ENCODE data around the gene ATOSA. TPM values are rescaled to one million over a fixed set of nuclear protein-coding genes. Genes with fewer than 3 reads are reported as not detected.
A peak's percentile ranks its signal among the peaks of the same experiment; 100 is the strongest.

The ATOSA gene
- total and polyA plus RNA-seq, 2 donors from 2014 or later, result 17.3 to 38.2 TPM

DNA sequence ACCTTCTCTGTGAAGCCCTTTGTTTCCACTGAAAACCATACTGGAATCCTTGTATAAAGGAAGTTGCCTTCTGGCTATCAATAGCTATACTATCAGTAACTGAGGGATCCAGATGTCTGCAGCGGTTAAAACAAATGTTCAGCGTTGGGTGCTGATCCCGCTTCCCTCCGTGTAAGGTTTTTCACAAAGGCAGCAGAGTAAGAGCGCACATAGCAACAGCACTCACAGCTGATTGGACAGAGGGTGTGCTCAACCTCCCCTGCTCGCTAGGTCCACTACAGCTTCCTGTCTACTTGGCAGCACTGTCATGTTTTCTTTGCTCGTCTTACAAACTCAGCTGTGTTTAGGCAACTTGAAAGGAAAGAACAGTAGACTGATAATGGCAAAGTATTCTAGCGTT lies 27.3 kb downstream of the ATOSA start:
- H3K27ac ChIP-seq (ENCODE audit: low read depth in 2 of 2, low read length in 2 of 2), result no peak overlapping the region
- peak overlapping the region in 2 of 3 donors; percentile 35 to 57 for H3K9ac ChIP-seq (ENCODE audit: low read length in 3 of 3)
- intact Hi-C loops (cut with DNase I), result no loop called here
- peaks cover 4 to 6% (median 5%) of the 10 kb centered on the region in 3 donors for H3K36me3 ChIP-seq (ENCODE audit: control insufficient read depth in 2 of 3, insufficient read depth in 3 of 3, low read length in 3 of 3)
- TF ChIP-seq, protein P1, sequence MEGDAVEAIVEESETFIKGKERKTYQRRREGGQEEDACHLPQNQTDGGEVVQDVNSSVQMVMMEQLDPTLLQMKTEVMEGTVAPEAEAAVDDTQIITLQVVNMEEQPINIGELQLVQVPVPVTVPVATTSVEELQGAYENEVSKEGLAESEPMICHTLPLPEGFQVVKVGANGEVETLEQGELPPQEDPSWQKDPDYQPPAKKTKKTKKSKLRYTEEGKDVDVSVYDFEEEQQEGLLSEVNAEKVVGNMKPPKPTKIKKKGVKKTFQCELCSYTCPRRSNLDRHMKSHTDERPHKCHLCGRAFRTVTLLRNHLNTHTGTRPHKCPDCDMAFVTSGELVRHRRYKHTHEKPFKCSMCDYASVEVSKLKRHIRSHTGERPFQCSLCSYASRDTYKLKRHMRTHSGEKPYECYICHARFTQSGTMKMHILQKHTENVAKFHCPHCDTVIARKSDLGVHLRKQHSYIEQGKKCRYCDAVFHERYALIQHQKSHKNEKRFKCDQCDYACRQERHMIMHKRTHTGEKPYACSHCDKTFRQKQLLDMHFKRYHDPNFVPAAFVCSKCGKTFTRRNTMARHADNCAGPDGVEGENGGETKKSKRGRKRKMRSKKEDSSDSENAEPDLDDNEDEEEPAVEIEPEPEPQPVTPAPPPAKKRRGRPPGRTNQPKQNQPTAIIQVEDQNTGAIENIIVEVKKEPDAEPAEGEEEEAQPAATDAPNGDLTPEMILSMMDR (IDR thresholded peaks at IDR 0.05; ENCODE audit: borderline replicate concordance, extremely low read depth, insufficient read depth), result no peak
- peaks cover 3 to 11% (median 9%) of the 10 kb centered on the region in 3 donors for H3K4me1 ChIP-seq (ENCODE audit: control insufficient read depth in 2 of 3, insufficient read depth in 2 of 3, low read depth in 1 of 3, low read length in 3 of 3)
- H3K4me3 ChIP-seq (ENCODE audit: low read length in 3 of 3), result peak overlapping the region; percentile 47 to 59 (median 59)
- peak; percentile 58 for FAIRE-seq
- no peaks in the 10 kb centered on the region for H3K9me3 ChIP-seq (ENCODE audit: control insufficient read depth in 2 of 3, insufficient read depth in 1 of 3, low read length in 3 of 3)
- no peaks in the 10 kb centered on the region for H3K27me3 ChIP-seq (ENCODE audit: control insufficient read depth, insufficient read depth, low read length)
- DNase-seq, result peak; percentile 73 to 96 (median 85)

DNA sequence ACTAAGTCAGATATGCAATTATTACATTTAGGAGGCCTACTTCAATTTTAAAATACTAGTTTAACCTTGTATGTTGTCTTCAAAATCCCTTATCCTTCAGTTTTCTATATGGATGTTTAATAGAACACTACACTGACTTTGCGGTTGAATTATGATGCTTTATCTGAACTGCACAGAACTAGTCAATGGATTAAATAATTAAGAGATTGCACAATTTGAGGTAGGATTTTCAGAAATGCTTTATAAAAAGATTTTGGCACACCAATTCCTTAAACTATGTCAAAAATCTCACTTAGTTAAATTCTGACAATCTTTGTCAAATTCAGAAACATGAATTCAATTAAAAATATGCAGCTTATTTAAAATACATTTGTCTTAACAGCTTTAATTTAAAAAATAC lies 28.1 kb downstream of the ATOSA start:
- intact Hi-C loops (cut with DNase I), result no loop called here
- H3K4me1 ChIP-seq (ENCODE audit: control insufficient read depth in 2 of 3, insufficient read depth in 2 of 3, low read depth in 1 of 3, low read length in 3 of 3), result peaks cover 3 to 11% (median 9%) of the 10 kb centered on the region in 3 donors
- peak overlapping the region in 1 of 2 donors; percentile 42 for H3K27ac ChIP-seq (ENCODE audit: low read depth in 2 of 2, low read length in 2 of 2)
- H3K27me3 ChIP-seq (ENCODE audit: control insufficient read depth, insufficient read depth, low read length), result no peaks in the 10 kb centered on the region
- DNase-seq (no peak), FAIRE-seq (no peak)
- H3K36me3 ChIP-seq (ENCODE audit: control insufficient read depth in 2 of 3, insufficient read depth in 3 of 3, low read length in 3 of 3), result peaks cover 4 to 6% (median 5%) of the 10 kb centered on the region in 3 donors
- no peaks in the 10 kb centered on the region for H3K9me3 ChIP-seq (ENCODE audit: control insufficient read depth in 2 of 3, insufficient read depth in 1 of 3, low read length in 3 of 3)
- peak overlapping the region in 1 of 3 donors; percentile 57 for H3K9ac ChIP-seq (ENCODE audit: low read length in 3 of 3)
- TF ChIP-seq, protein P1 (IDR thresholded peaks at IDR 0.05; ENCODE audit: borderline replicate concordance, extremely low read depth, insufficient read depth), result no peak
- peak overlapping the region in 1 of 3 donors; percentile 59 for H3K4me3 ChIP-seq (ENCODE audit: low read length in 3 of 3)

DNA sequence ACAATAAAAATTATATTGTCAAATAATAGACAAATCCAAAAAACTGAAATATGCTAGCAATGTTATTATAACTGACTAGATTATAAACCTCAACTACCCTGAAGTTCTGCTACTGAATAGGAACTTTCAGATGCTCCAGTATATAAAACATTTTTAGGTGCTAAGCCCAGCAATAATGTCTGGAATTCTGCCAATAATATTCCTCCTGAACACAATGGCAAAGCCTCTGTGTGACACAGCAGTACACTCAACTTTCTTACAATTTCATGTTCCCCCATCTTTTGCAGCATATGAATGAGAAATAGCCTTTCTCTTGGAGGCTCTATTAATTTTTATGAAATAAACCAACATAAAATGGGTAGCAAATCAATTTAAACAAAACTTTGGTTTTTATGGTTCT lies 29.5 kb downstream of the ATOSA start:
- intact Hi-C loops (cut with DNase I), result no loop called here
- no peak overlapping the region for H3K9ac ChIP-seq (ENCODE audit: low read length in 3 of 3)
- H3K27ac ChIP-seq (ENCODE audit: low read depth in 2 of 2, low read length in 2 of 2), result no peak overlapping the region
- FAIRE-seq, result no peak
- H3K9me3 ChIP-seq (ENCODE audit: control insufficient read depth in 2 of 3, insufficient read depth in 1 of 3, low read length in 3 of 3), result no peaks in the 10 kb centered on the region
- H3K27me3 ChIP-seq (ENCODE audit: control insufficient read depth, insufficient read depth, low read length), result no peaks in the 10 kb centered on the region
- DNase-seq, result no peak
- H3K36me3 ChIP-seq (ENCODE audit: control insufficient read depth in 2 of 3, insufficient read depth in 3 of 3, low read length in 3 of 3), result peaks cover 0 to 5% (median 4%) of the 10 kb centered on the region in 3 donors
- H3K4me1 ChIP-seq (ENCODE audit: control insufficient read depth in 2 of 3, insufficient read depth in 2 of 3, low read depth in 1 of 3, low read length in 3 of 3), result peaks cover 3 to 9% (median 9%) of the 10 kb centered on the region in 3 donors
- TF ChIP-seq, protein P1 (IDR thresholded peaks at IDR 0.05; ENCODE audit: borderline replicate concordance, extremely low read depth, insufficient read depth), result no peak
- H3K4me3 ChIP-seq (ENCODE audit: low read length in 3 of 3), result no peak overlapping the region

DNA sequence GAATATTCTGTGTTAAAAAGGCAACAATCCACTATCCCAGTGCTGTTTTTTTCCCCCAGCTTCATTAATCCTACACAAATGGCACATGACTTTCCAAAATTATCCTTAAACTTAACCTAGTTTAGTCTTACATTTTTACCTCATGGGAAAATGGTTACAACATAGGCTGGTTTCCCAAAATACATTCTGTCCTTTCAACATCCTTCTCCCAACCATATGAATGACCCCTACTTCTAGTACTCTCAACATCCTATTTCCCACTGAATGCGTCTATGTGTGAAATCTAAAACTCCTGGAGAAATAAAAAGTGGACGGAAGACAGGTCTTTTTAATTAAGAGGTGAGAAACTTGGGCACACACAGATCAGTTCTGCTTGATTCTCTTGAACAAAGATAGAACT lies 33.3 kb downstream of the ATOSA start:
- TF ChIP-seq, protein P1 (IDR thresholded peaks at IDR 0.05; ENCODE audit: borderline replicate concordance, extremely low read depth, insufficient read depth), result no peak
- Histone ChIP-seq H3K4me1 (ENCODE audit: control insufficient read depth in 2 of 3, insufficient read depth in 2 of 3, low read depth in 1 of 3, low read length in 3 of 3) (peaks cover 0 to 2% (median 0%) of the 10 kb centered on the region in 3 donors), H3K27ac (ENCODE audit: low read depth in 2 of 2, low read length in 2 of 2) (no peak overlapping the region), H3K9ac (ENCODE audit: low read length in 3 of 3) (no peak overlapping the region), H3K4me3 (ENCODE audit: low read length in 3 of 3) (no peak overlapping the region), H3K9me3 (ENCODE audit: control insufficient read depth in 2 of 3, insufficient read depth in 1 of 3, low read length in 3 of 3) (no peaks in the 10 kb centered on the region), H3K36me3 (ENCODE audit: control insufficient read depth in 2 of 3, insufficient read depth in 3 of 3, low read length in 3 of 3) (peaks cover 0 to 2% (median 0%) of the 10 kb centered on the region in 3 donors), H3K27me3 (ENCODE audit: control insufficient read depth, insufficient read depth, low read length) (no peaks in the 10 kb centered on the region)
- FAIRE-seq (no peak), DNase-seq (no peak)
- intact Hi-C loops (cut with DNase I), result no loop called here
